GM12872 (cell line): ENCODE results near the gene HCK.

Source experiments
- TF ChIP-seq, protein P1 (sequence below): IDR thresholded peaks from 3 replicates; pipeline ENCODE4 v1.5.1; 2011; ENCODE audit warnings: low read depth, mild to moderate bottlenecking, low read length, moderate library complexity; ENCODE audit not compliant: insufficient read depth

Gene HCK

GRCh38 chr20:32111156-32111686, 59.2 kb downstream of the HCK start:
- TF ChIP-seq, protein P1, sequence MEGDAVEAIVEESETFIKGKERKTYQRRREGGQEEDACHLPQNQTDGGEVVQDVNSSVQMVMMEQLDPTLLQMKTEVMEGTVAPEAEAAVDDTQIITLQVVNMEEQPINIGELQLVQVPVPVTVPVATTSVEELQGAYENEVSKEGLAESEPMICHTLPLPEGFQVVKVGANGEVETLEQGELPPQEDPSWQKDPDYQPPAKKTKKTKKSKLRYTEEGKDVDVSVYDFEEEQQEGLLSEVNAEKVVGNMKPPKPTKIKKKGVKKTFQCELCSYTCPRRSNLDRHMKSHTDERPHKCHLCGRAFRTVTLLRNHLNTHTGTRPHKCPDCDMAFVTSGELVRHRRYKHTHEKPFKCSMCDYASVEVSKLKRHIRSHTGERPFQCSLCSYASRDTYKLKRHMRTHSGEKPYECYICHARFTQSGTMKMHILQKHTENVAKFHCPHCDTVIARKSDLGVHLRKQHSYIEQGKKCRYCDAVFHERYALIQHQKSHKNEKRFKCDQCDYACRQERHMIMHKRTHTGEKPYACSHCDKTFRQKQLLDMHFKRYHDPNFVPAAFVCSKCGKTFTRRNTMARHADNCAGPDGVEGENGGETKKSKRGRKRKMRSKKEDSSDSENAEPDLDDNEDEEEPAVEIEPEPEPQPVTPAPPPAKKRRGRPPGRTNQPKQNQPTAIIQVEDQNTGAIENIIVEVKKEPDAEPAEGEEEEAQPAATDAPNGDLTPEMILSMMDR, result no peak

GRCh38 chr20:32111753-32112152, 59.7 kb downstream of the HCK start:
- TF ChIP-seq, protein P1, result no peak

DNA sequence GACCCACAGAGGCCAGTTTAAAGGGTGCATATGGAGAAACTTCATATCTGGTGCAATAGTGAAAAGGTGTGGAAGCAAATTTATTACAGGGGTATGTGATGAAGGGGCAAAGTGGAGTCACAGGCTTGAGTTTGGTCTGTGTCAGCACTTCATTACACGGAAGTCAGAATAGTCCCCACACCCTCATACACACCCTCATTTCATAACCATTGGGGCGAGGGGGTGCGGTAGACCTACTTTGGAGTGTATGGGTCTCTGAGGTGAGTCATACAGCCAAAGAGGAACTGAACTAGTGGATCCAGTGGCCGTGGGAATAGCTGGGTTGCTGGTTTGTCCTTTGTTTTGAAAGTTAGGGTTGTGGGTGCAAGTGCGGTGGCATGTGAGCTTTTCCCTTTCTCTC, 60.8 kb downstream of the HCK start:
- TF ChIP-seq, protein P1, result no peak

GRCh38 chr20:32113591-32114260, 61.7 kb downstream of the HCK start:
- TF ChIP-seq, protein P1, result no peak

GRCh38 chr20:32114305-32114960, 62.4 kb downstream of the HCK start:
- TF ChIP-seq, protein P1, result no peak

- TF ChIP-seq, protein P1, result no peak
Measured at GRCh38 chr20:32115211-32115767, 63.2 kb downstream of the HCK start.

DNA sequence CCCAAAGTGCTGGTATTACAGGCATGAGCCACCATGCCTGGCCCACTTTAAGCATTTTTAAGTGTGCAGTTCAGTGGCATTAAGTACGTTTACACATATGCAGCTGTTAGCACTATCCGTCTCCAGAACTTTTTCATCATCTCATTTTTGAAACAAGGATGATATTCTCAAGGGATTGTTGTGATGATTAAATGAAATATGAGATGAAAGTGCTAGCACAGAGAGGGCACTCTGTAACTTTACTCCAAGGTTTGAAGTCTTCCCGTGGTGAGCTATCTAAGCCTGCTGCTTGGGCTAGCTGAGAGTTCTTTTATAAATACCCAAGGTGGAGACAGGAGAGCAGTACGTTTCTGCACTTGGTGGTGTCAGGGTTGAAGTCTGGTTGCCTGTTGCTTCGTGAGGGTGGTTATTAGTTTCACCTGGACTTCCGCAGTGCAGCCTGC, 64.1 kb downstream of the HCK start:
- TF ChIP-seq, protein P1, result no peak
